Hematopoietic multipotent progenitor cell treated with erythropoietin and hydrocortisone succinate and interleukin-3 and kit ligand, for 4 days (in vitro differentiated cells): ENCODE data around the gene HAPLN1.

Source experiments
- DNase-seq: peaks from one replicate; pipeline ENCODE4 v3.0.0-alpha.2; 2015

The HAPLN1 gene

GRCh38 chr5:83633285-83633684, 87.4 kb downstream of the HAPLN1 start:
- DNase-seq, result no peak

- DNase-seq, result no peak
These were observed 87.8 kb downstream of the HAPLN1 start for GRCh38 chr5:83632874-83633273.

GRCh38 chr5:83628360-83628759, 92.3 kb downstream of the HAPLN1 start:
- no peak for DNase-seq

- DNase-seq, result no peak
These were observed 105.8 kb downstream of the HAPLN1 start for GRCh38 chr5:83614841-83615240.

DNA sequence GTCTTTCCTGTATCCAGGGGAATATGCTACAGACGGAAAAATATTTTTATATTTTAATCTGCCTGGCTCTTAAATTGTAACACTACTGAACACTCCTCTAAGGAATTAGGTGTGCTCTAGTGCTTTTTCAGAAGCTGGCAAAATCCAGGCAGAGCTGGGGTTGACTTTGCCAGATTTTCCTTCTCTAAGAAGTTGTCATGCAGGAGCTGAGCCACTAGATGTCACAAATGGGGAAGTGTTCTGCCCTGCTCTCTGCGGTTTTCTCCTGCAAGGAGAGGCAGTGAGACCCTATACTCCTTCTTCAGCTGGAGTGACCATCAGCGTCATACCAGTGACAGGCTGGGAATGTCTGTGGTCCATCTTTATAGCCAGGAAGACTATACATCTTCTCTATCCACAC, 112.5 kb downstream of the HAPLN1 start:
- DNase-seq, result peak; percentile 70

- peak; percentile 2 for DNase-seq
These were observed 125.4 kb downstream of the HAPLN1 start for GRCh38 chr5:83595217-83595616.

DNA sequence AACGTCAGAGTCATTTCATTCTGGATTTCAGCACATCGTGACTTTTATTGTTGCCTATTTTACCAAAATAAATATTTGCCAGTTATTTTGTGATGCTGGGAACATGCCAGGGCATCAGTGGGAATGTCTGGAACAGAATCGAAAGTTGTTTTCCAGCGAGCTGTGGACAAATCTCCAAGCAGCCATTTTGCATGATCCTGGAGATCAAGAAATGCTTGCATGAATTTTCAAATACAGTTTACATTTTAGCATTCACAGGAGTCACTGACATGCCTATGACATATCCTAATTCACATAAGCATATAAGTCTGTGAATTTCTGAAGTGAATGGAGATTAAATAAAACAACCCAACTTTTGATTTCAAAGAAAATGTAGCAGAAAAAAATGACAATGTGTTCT, 129.7 kb downstream of the HAPLN1 start:
- no peak for DNase-seq

- DNase-seq, result no peak
These were observed 130.9 kb downstream of the HAPLN1 start for GRCh38 chr5:83589786-83590185.
